GM18511 (cell line): ENCODE results near the gene APP.
"Not testable (repeated sequence)": the region's sequence is repeated elsewhere in the genome, so short reads cannot be mapped to it uniquely, and the experiment has no call there.

ENCODE experiments used
- ATAC-seq: cut with Tn5 transposase; IDR thresholded peaks from one replicate; pipeline ENCODE4 v1.9.1; 2021; ENCODE audit warnings: mild to moderate bottlenecking, moderate library complexity; ENCODE audit not compliant: unreplicated experiment

APP gene

GRCh38 chr21:26165331-26165730 lies 5.2 kb downstream of the APP start:
- no peak for ATAC-seq

GRCh38 chr21:26164311-26164710 lies 6.3 kb downstream of the APP start:
- no peak for ATAC-seq

GRCh38 chr21:26162081-26162480 lies 8.5 kb downstream of the APP start:
- no peak for ATAC-seq

GRCh38 chr21:26159869-26160268 lies 10.7 kb downstream of the APP start:
- no peak for ATAC-seq

GRCh38 chr21:26157801-26158200 lies 12.8 kb downstream of the APP start:
- no peak for ATAC-seq

GRCh38 chr21:26154753-26155152 lies 15.8 kb downstream of the APP start:
- ATAC-seq = no peak

GRCh38 chr21:26153758-26154157 lies 16.8 kb downstream of the APP start:
- ATAC-seq = no peak

- ATAC-seq = no peak
These were observed 21.7 kb downstream of the APP start for GRCh38 chr21:26148840-26149354.

GRCh38 chr21:26148071-26148839 lies 22.3 kb downstream of the APP start:
- no peak for ATAC-seq

- no peak for ATAC-seq
These were observed 23.0 kb downstream of the APP start for GRCh38 chr21:26147535-26147934.

GRCh38 chr21:26146681-26147080 lies 23.9 kb downstream of the APP start:
- ATAC-seq = no peak

- ATAC-seq = no peak
These were observed 26.5 kb downstream of the APP start for GRCh38 chr21:26144031-26144430.

GRCh38 chr21:26142363-26142762 lies 28.2 kb downstream of the APP start:
- no peak for ATAC-seq

- no peak for ATAC-seq
These were observed 29.6 kb downstream of the APP start for GRCh38 chr21:26140926-26141325.

- no peak for ATAC-seq
These were observed 30.4 kb downstream of the APP start for GRCh38 chr21:26140164-26140579.

GRCh38 chr21:26138615-26139257 lies 31.8 kb downstream of the APP start:
- no peak for ATAC-seq

GRCh38 chr21:26137379-26138060 lies 33.0 kb downstream of the APP start:
- no peak for ATAC-seq

GRCh38 chr21:26136671-26137070 lies 33.9 kb downstream of the APP start:
- ATAC-seq = peak; percentile 97

- no peak for ATAC-seq
These were observed 35.0 kb downstream of the APP start for GRCh38 chr21:26135520-26135919.

- ATAC-seq = no peak
These were observed 39.0 kb downstream of the APP start for GRCh38 chr21:26131554-26131953.

GRCh38 chr21:26131053-26131452 lies 39.5 kb downstream of the APP start:
- not testable (repeated sequence) for ATAC-seq
